GM19467 (cell line): ENCODE results near the gene RBM27.
"Not testable (repeated sequence)": the region's sequence is repeated elsewhere in the genome, so short reads cannot be mapped to it uniquely, and the experiment has no call there.

Experiments
- ATAC-seq: cut with Tn5 transposase; IDR thresholded peaks from one replicate; pipeline ENCODE4 v1.9.1; 2021; ENCODE audit warnings: mild to moderate bottlenecking, moderate library complexity; ENCODE audit not compliant: unreplicated experiment

The RBM27 gene

GRCh38 chr5:146203011-146203871, at the start of gene RBM27:
Gene RBM27 (plus strand): TSS chr5:146203605. CDS start chr5:146203766, 161 bp downstream.
- peak; percentile 100 for ATAC-seq

GRCh38 chr5:146158255-146158654, 45.1 kb upstream of the RBM27 start:
- no peak for ATAC-seq

GRCh38 chr5:146164382-146164781, 39.0 kb upstream of the RBM27 start:
- no peak for ATAC-seq

- ATAC-seq: no peak
Observed at GRCh38 chr5:146165460-146165859, 37.9 kb upstream of the RBM27 start.

GRCh38 chr5:146165903-146166302, 37.5 kb upstream of the RBM27 start:
- no peak for ATAC-seq

GRCh38 chr5:146169076-146169475, 34.3 kb upstream of the RBM27 start:
- ATAC-seq: no peak

GRCh38 chr5:146173049-146173448, 30.4 kb upstream of the RBM27 start:
- ATAC-seq: peak; percentile 52

GRCh38 chr5:146173597-146173996, 29.8 kb upstream of the RBM27 start:
- peak; percentile 94 for ATAC-seq

GRCh38 chr5:146176805-146177204, 26.6 kb upstream of the RBM27 start:
- no peak for ATAC-seq

- ATAC-seq: no peak
Observed at GRCh38 chr5:146179696-146180095, 23.7 kb upstream of the RBM27 start.

- ATAC-seq: not testable (repeated sequence)
Observed at GRCh38 chr5:146183403-146183802, 20.0 kb upstream of the RBM27 start.

GRCh38 chr5:146185161-146185560, 18.2 kb upstream of the RBM27 start:
- no peak for ATAC-seq

- no peak for ATAC-seq
Observed at GRCh38 chr5:146188358-146188757, 15.0 kb upstream of the RBM27 start.

- no peak for ATAC-seq
Observed at GRCh38 chr5:146192571-146193043, 10.8 kb upstream of the RBM27 start.

GRCh38 chr5:146193285-146193684, 10.1 kb upstream of the RBM27 start:
- ATAC-seq: no peak

GRCh38 chr5:146194997-146195396, 8.4 kb upstream of the RBM27 start:
- not testable (repeated sequence) for ATAC-seq

- ATAC-seq: no peak
Observed at GRCh38 chr5:146196459-146197048, 6.9 kb upstream of the RBM27 start.

GRCh38 chr5:146199176-146199815, 4.1 kb upstream of the RBM27 start:
- ATAC-seq: no peak

- ATAC-seq: not testable (repeated sequence)
Observed at GRCh38 chr5:146201795-146202194, 1.6 kb upstream of the RBM27 start.

GRCh38 chr5:146203872-146204192, 427 bp downstream of the RBM27 start:
- no peak for ATAC-seq

- no peak for ATAC-seq
Observed at GRCh38 chr5:146205499-146206202, 2.2 kb downstream of the RBM27 start.
